Measurements from ENCODE around the gene TMEM74B.

TMEM74B gene

GRCh38 chr20:1198751-1199150, 14.0 kb upstream of the TMEM74B start:
- H3K4me1 ChIP-seq (ENCODE audit: low read length), result no peaks in the 10 kb centered on the region
- no peak overlapping the region for H3K4me3 ChIP-seq (ENCODE audit: low read length)
- H3K9me3 ChIP-seq (replicated peaks; ENCODE audit: insufficient read depth, low read length), result no peaks in the 10 kb centered on the region
- no peak overlapping the region for H2AFZ ChIP-seq (ENCODE audit: low read length)
- H3F3A ChIP-seq (ENCODE audit: insufficient read depth, low read length), result no peaks in the 10 kb centered on the region
- no peak overlapping the region for H3K27ac ChIP-seq (ENCODE audit: low read length)
- H3K79me2 ChIP-seq (ENCODE audit: low read length), result no peaks in the 10 kb centered on the region
- TF ChIP-seq CTCF (IDR thresholded peaks at IDR 0.05; ENCODE audit: low read length) (no peak), EZH2phosphoT487 (IDR thresholded peaks at IDR 0.05; ENCODE audit: low read length) (no peak), EZH2 (optimal IDR thresholded peaks at IDR 0.05; ENCODE audit: low read depth, low read length) (no peak)
- no peak for DNase-seq
- H3K36me3 ChIP-seq (replicated peaks; ENCODE audit: insufficient read depth, low read length), result no peaks in the 10 kb centered on the region
- H3K9me2 ChIP-seq (replicated peaks; ENCODE audit: insufficient read depth, low read length), result no peaks in the 10 kb centered on the region
- H3K9ac ChIP-seq (ENCODE audit: low read length), result no peak overlapping the region
- no peak overlapping the region for H3K4me2 ChIP-seq (ENCODE audit: low read depth, low read length)
- H3K27me3 ChIP-seq (replicated peaks; ENCODE audit: insufficient read depth, low read length), result no peaks in the 10 kb centered on the region
- no peaks in the 10 kb centered on the region for H4K20me1 ChIP-seq (ENCODE audit: insufficient read depth, low read length)

GRCh38 chr20:1197801-1198200, 13.0 kb upstream of the TMEM74B start:
- Histone ChIP-seq H3K9ac (ENCODE audit: low read length) (no peak overlapping the region), H3K9me3 (replicated peaks; ENCODE audit: insufficient read depth, low read length) (no peaks in the 10 kb centered on the region), H3K36me3 (replicated peaks; ENCODE audit: insufficient read depth, low read length) (no peaks in the 10 kb centered on the region), H3K79me2 (ENCODE audit: low read length) (no peaks in the 10 kb centered on the region), H3F3A (ENCODE audit: insufficient read depth, low read length) (no peaks in the 10 kb centered on the region), H3K9me2 (replicated peaks; ENCODE audit: insufficient read depth, low read length) (no peaks in the 10 kb centered on the region), H3K4me3 (ENCODE audit: low read length) (no peak overlapping the region), H3K27me3 (replicated peaks; ENCODE audit: insufficient read depth, low read length) (no peaks in the 10 kb centered on the region), H3K4me1 (ENCODE audit: low read length) (no peaks in the 10 kb centered on the region), H2AFZ (ENCODE audit: low read length) (no peak overlapping the region), H3K4me2 (ENCODE audit: low read depth, low read length) (no peak overlapping the region), H4K20me1 (ENCODE audit: insufficient read depth, low read length) (no peaks in the 10 kb centered on the region), H3K27ac (ENCODE audit: low read length) (no peak overlapping the region)
- no peak for DNase-seq
- TF ChIP-seq CTCF (IDR thresholded peaks at IDR 0.05; ENCODE audit: low read length) (no peak), EZH2phosphoT487 (IDR thresholded peaks at IDR 0.05; ENCODE audit: low read length) (no peak), EZH2 (optimal IDR thresholded peaks at IDR 0.05; ENCODE audit: low read depth, low read length) (no peak)

- Histone ChIP-seq H3K9me3 (replicated peaks; ENCODE audit: insufficient read depth, low read length) (no peaks in the 10 kb centered on the region), H3K9me2 (replicated peaks; ENCODE audit: insufficient read depth, low read length) (no peaks in the 10 kb centered on the region), H3K27me3 (replicated peaks; ENCODE audit: insufficient read depth, low read length) (no peaks in the 10 kb centered on the region), H3K9ac (ENCODE audit: low read length) (no peak overlapping the region), H3K27ac (ENCODE audit: low read length) (no peak overlapping the region), H4K20me1 (ENCODE audit: insufficient read depth, low read length) (no peaks in the 10 kb centered on the region), H3F3A (ENCODE audit: insufficient read depth, low read length) (no peaks in the 10 kb centered on the region), H3K4me2 (ENCODE audit: low read depth, low read length) (no peak overlapping the region), H3K4me3 (ENCODE audit: low read length) (no peak overlapping the region), H3K79me2 (ENCODE audit: low read length) (no peaks in the 10 kb centered on the region), H3K4me1 (ENCODE audit: low read length) (no peaks in the 10 kb centered on the region), H2AFZ (ENCODE audit: low read length) (no peak overlapping the region), H3K36me3 (replicated peaks; ENCODE audit: insufficient read depth, low read length) (no peaks in the 10 kb centered on the region)
- TF ChIP-seq EZH2 (optimal IDR thresholded peaks at IDR 0.05; ENCODE audit: low read depth, low read length), result no peak
- TF ChIP-seq EZH2phosphoT487 (IDR thresholded peaks at IDR 0.05; ENCODE audit: low read length), result no peak
- TF ChIP-seq CTCF (IDR thresholded peaks at IDR 0.05; ENCODE audit: low read length), result no peak
- no peak for DNase-seq
These were observed 11.9 kb upstream of the TMEM74B start for GRCh38 chr20:1196634-1197033.

Measured in MM.1S (cell line).